ENCODE measurements around the gene PARVB.

PARVB gene

DNA sequence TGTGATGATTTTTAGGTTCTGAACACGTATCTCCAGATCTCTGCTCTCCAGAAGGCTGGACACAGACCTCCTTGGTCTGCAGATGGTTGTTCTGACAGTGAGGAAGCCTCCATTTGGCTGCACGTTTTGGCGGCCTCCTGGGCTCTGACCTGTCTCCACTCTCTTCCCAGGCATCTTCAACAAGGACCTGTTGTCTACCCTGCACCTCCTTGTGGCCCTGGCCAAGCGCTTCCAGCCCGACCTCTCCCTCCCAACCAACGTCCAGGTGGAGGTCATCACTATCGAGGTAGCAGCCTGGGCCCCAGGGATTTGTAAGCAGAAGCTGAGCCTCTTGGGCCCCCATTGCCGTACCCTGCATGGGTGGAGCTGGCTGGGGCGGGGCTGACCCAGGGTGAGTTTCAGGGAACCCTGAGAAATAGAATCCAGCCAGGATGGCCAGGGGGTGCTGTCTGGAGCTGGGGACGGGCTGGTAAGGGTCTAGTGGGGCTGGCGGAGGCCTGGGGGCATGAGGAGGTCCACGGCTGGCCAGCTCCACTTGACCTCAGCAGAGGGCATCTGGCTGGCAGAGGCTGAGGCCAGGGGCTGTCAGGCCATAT, 166.4 kb downstream of the PARVB start:
- FAIRE-seq (no peak), DNase-seq (ENCODE audit: insufficient read length, low spot score) (no peak)
- TF ChIP-seq CTCF (IDR thresholded peaks at IDR 0.05; ENCODE audit: insufficient read depth, missing control alignments) = no peak

DNA sequence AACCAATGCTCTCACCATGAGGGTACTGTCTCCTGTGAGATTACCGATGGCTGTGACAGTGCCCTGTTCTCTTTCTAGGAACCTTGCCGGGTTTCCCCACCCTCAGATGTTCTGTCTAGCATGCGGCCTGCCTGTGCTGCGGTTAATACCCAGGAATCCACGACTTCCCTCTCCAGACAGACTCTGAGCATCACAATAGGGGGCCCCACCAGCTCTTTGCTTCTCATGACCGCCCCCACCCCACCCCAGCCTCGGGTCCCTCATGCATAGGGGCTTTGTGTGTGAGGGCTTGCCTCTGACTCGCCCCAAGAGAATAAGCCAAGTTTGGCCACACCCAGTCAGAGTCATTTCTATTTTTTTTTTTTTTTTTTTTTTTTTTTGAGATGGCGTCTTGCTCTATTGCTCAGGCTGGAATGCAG, 166.9 kb downstream of the PARVB start:
- FAIRE-seq = no peak
- TF ChIP-seq CTCF (IDR thresholded peaks at IDR 0.05; ENCODE audit: insufficient read depth, missing control alignments) = no peak
- DNase-seq (ENCODE audit: insufficient read length, low spot score) = no peak

DNA sequence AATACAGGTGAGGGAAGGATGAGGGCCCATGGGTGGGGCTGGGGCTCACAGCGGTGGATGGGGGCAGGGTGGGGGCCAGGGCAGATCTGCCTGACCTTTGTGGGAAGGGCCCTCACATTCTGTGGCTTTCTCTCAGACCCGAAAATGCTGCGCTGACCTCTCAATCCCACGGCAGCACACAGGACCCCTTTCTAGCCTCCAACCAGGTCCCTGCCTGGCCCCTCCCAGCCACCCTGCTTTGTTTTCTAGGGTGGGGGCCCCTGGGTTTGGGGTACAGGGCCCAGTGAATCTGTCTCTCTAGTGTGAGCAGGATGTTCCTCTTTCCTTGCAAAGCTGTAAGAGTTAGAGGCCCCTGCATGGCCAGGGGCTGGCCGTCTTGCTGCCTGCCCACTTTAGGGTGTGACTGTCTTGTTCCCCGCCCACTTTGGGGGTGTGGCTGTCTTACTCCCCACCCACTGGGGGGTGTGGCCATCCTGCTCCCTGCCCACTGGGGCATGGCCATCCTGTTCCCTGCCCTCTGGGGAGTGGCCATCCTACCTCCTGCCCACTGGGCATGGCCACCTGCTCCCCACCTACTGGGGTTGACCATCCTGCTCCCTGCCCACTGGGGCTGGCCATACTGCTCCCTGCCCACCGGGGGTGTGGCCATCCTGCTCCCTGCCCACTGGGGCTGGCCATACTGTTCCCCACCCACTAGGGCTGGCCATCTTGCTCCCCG, 168.2 kb downstream of the PARVB start:
- DNase-seq (ENCODE audit: insufficient read length, low spot score) = no peak

GRCh38 chr22:44192816-44193534, 168.9 kb downstream of the PARVB start:
- no peak for TF ChIP-seq CTCF (IDR thresholded peaks at IDR 0.05; ENCODE audit: insufficient read depth, missing control alignments)
- FAIRE-seq (no peak), DNase-seq (ENCODE audit: insufficient read length, low spot score) (no peak)

More for the DNA sequence above, 168.2 kb downstream of the PARVB start:
- no peak for TF ChIP-seq CTCF (IDR thresholded peaks at IDR 0.05; ENCODE audit: insufficient read depth, missing control alignments)
- FAIRE-seq = no peak

- TF ChIP-seq CTCF (IDR thresholded peaks at IDR 0.05; ENCODE audit: insufficient read depth, missing control alignments) = no peak
- FAIRE-seq (no peak), DNase-seq (ENCODE audit: insufficient read length, low spot score) (no peak)
These were observed 169.4 kb downstream of the PARVB start for GRCh38 chr22:44193535-44193891.

DNA sequence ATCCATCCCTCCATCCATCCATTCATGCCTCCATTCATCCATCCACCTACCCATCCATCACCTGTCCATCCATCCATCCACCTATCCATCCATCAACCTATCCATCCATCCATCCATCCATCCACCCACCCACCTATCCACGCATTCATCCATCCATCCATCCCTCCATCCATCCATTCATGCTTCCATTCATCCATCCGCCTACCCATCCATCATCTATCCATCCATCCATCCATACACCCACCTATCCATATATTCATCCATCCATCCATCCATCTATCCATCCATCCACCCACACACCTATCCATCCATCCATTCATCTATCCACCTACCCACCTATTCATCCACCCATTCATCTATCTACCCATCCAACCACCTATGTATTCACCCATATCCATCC, 170.5 kb downstream of the PARVB start:
- no peak for DNase-seq (ENCODE audit: insufficient read length, low spot score)
- FAIRE-seq = no peak

More for the DNA sequence above, 170.5 kb downstream of the PARVB start:
- TF ChIP-seq CTCF (IDR thresholded peaks at IDR 0.05; ENCODE audit: insufficient read depth, missing control alignments) = no peak
